GM03348 (cell line): ENCODE results near the gene REEP1.
"Not testable (repeated sequence)": the region's sequence is repeated elsewhere in the genome, so short reads cannot be mapped to it uniquely, and the experiment has no call there.

Experiments
- DNase-seq: peaks from one replicate; pipeline ENCODE4 v3.0.0; 2012; ENCODE audit warnings: low spot score

REEP1 gene

GRCh38 chr2:86243950-86244733, 93.3 kb downstream of the REEP1 start:
- no peak for DNase-seq

GRCh38 chr2:86243272-86243671, 94.2 kb downstream of the REEP1 start:
- no peak for DNase-seq

DNA sequence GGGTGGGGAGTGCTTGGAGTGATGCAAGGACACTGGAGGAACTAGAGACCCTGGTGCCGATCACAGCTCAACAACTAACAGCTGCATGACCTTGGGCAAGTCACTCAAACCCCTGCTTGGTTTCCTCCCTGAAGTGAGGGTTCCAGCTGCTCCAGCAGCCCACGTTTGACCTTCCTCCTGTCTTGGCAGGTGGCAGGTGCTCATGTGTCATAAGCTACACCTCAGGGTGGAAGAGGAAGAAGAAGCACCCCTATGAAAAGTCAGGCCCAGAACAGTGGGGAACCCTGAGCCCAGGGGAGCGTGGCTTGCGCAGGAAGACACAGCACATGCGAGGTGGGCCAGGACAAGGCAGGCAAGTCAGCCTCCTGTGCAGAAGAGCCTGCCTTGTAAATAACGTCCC, 95.8 kb downstream of the REEP1 start:
- DNase-seq, result no peak

- no peak for DNase-seq
Measured at GRCh38 chr2:86240251-86240650, 97.2 kb downstream of the REEP1 start.

DNA sequence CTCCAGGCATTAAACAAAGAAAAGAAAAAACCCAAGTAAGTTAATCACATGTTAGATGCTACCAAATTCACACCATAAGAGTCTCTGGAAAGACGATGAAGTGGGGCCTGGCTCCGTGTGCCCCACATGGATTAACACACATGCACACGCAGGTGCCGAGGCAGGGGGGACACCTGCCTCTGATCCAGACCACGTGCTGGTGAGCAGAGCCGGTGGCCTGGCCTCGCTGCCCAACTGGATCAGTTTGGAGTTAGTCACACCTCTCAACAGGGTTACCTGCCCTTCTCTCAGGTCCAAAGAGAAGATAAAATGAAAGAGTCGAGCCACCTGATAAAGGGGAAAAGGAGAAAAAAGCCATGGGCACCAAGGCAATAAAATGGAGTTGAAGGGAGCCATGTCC, 97.7 kb downstream of the REEP1 start:
- no peak for DNase-seq

DNA sequence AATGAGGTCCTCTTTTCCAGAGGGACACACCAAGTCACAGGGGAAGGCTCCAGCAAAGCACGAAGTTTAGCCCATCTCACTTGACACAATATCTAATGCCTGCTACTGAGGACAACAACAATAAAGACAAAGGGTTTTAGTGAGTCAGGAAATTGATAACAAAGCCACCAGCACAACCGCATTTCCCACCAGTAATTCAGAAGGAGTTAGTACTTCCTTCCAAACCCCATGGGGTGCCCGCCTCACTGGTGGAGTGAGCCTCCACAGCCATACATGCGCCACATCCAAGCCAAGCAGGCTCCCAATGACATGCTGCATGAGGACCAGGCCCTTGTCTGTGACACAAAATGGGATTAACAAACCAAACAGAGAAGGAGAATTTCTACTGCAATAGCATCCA, 98.1 kb downstream of the REEP1 start:
- DNase-seq, result no peak

- DNase-seq, result no peak
Measured at GRCh38 chr2:86238354-86238753, 99.1 kb downstream of the REEP1 start.

GRCh38 chr2:86237172-86237571, 100.3 kb downstream of the REEP1 start:
- no peak for DNase-seq

DNA sequence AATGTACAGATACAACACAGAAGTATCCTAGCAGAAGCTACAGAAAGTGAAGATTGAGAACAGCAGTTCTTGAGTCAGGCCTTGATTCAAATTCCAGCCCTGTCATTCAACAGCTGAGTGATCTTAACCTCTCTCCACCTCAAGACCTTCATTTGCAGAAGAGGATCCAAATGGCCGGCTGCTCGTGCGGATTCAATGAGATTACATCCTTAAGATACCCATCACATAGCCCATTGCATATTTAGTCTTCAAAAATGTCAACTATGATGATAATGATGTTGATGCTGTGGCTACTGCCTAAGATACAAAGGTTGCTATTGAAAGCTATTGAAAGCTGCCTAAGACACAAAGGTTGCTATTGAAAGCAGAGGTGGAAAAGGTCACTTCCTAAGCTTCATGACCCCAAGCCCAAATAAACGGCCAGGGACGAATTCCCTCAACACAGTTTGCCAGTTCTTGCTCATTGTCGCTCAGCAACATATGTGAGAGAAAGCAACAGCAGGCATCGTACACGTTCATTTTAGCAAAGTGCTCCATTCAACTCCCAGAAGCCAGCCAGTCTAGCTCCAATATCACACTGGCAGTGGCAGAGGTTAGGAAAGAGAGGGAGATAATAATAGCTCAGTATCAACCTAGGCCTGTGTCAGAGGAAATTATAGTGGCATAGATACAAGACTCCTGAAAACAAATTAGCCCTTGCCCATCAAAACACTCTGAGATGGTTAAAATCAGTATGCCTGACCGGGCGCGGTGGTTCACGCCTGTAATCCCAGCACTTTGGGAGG, 102.0 kb downstream of the REEP1 start:
- DNase-seq, result no peak

- DNase-seq, result no peak
Measured at GRCh38 chr2:86234563-86235131, 102.8 kb downstream of the REEP1 start.

DNA sequence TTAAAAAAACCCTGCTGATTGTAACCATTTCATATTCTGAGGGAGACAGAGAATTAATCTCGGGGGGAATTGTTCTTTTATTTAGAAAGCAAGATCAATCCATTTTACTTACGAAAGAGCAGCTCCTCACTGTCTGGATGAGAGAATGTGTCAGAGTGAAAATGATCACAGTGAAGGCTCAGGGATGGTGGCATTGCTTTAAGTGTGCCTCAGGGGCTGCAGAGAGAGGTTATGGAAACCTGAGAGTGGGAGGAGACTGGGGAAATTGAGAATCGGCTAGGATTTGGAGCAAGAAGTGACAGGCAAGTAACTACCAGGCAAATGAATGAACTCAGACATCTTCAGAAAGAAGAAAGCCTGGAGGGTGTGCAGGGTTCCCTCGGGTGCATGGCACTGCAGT, 104.0 kb downstream of the REEP1 start:
- DNase-seq, result no peak

- no peak for DNase-seq
Measured at GRCh38 chr2:86232910-86233309, 104.5 kb downstream of the REEP1 start.

DNA sequence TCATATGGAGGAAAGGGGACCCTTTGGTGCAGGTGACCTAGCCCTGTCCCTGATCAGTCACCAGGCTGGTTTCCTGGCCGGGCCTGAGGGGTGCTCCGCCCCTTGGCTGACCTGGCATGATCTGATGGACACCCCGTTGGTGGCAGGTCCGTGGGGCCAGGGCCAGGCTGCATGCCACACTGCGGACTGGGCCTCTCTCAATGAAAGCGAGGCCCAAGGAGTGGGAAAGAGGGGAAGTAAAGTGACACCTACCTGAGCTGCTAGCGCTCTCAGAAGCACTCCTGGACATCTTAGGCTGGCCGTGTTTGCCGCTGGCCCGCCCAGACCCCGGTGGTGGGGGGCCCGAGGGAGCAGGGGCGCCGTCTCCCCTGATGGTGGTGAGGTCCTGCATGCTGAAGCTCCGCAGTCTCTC, 105.0 kb downstream of the REEP1 start:
- DNase-seq, result no peak

DNA sequence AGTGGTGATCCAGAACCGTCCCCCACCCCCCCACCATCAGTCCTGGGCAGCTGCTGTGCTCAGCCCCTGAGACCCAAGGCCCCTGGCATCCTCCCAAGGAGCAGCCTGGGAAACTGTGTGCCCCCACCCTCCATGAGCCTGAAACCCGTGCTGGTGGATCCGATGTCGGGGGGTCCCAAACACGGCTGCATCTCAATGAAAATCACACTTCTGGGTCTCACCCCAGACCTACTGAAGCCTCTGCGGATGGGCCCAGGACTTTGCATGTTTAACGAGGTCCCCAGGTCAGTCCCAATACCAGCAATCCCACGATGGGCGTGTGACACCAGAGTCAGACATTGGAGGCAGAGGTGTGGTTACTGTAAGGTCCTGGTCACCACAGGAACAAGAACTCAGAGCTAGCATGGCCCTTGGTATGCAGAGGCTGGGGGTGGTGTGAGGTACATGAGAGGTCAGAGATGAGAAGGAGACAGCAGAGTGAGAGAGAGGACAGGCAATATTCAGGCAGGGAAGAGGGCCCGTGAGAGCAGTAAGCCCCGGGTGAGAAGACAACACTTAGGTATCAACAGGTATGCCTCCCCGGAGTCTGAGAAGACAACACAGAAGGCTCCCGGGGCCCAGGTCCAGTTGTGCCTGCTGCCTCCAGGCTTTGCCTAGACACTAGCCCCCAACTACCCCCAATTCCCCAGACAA, 105.6 kb downstream of the REEP1 start:
- DNase-seq, result no peak

DNA sequence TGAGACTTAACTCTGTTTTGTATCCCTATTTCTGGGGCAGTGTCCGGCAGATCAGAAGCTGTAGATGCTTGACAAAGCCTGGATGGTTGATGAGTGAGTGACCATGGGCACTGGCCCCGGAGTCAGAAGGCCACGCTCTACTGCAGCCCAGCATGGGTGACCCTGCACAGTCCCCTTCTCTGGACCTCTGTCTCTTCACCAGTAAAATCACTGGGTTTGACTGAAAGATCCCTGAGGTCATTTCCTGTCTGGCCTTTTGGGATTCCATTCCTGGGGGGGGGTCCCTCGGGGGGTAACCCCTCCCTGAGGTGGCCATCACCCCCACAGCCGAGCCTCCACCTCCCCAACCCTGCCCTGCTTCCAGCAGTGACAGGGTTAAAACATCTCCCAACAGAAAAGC, 106.5 kb downstream of the REEP1 start:
- no peak for DNase-seq

- no peak for DNase-seq
Measured at GRCh38 chr2:86229221-86229620, 108.2 kb downstream of the REEP1 start.

DNA sequence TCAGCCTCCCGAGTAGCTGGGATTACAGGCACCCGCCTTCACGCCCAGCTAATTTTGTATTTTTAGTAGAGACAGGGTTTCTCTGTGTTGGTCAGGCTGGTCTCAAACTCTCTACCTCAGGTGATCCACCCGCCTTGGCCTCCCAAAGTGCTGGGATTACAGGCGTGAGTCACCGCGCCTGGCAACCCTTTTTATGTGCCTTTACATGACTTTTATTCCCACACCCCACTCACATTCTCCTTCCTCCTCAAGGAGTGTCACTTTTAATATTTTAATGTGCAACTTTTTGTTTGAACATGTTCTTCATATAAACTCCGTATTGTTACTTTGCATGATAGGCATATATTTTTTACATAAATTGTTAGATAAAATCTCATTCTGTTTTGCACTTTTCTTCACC, 108.9 kb downstream of the REEP1 start:
- not testable (repeated sequence) for DNase-seq

- DNase-seq, result no peak
Measured at GRCh38 chr2:86227685-86228084, 109.7 kb downstream of the REEP1 start.

GRCh38 chr2:86226636-86227520, 110.5 kb downstream of the REEP1 start:
- DNase-seq, result no peak

DNA sequence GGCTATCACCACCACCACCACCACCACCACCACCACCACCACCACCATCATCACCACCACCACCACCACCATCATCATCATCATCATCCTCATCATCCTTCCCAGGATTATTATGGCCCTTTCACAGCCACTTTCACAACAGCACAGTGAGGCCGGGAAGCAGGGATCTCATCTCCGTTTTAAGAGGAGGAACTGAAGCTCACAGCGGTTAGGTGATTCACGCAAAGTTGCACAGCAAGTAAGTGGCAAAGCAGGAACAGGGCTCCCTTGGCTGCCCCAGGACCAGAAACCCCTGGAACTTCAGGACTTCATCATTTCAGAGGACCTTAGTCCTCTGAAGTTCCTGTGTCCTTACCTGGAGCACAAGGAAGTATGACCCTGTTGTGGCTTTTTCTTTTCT, 111.4 kb downstream of the REEP1 start:
- DNase-seq, result no peak

DNA sequence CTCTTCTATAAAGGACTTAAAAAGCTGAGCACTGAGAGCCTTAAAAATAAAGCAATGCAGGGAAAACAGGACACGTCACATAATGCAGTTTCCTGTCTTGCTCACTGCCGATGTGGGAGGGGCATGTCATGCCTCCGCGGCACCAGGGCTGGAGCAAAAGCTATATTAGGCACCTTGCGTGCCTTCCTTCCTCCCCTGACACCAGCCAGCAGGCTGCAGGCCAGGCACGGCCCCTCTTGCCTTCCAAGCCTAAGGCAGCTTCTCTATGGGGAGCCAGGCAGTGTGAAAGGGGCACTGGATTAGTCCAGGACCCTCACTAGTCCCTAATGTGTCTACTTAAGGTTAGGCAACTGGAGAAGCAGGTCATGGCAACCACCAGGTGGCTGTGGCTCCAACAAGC, 111.8 kb downstream of the REEP1 start:
- no peak for DNase-seq
